Measurements from ENCODE around the gene EID2B. TPM values are rescaled to one million over a fixed set of nuclear protein-coding genes. Genes with fewer than 3 reads are reported as not detected.

EID2B gene
- total and polyA plus RNA-seq, 3 donors from 2014 or later: 6.6 to 12.2 (median 9.2) TPM

Other genes starting within 250 kb of the EID2B start
- gene IFNL1, start 236.4 kb downstream of the EID2B start, total RNA-seq: not detected
- not detected for gene IFNL1, start 236.4 kb downstream of the EID2B start, polyA plus RNA-seq (ENCODE audit: insufficient read depth, low read depth, low replicate concordance)
- 1 to 10 TPM; 3.5 to 4.0 TPM for gene LRFN1, start 212.0 kb downstream of the EID2B start, total RNA-seq
- 1.4 TPM for gene LRFN1, start 212.0 kb downstream of the EID2B start, polyA plus RNA-seq (ENCODE audit: insufficient read depth, low read depth, low replicate concordance)
- gene GMFG, start 196.8 kb downstream of the EID2B start, total RNA-seq: 1 to 10 TPM; 2.4 to 3.7 TPM
- gene GMFG, start 196.8 kb downstream of the EID2B start, polyA plus RNA-seq (ENCODE audit: insufficient read depth, low read depth, low replicate concordance): 19.5 TPM
- 100 to 1,000 TPM; 228 to 276 TPM for gene SAMD4B, start 190.4 kb downstream of the EID2B start, total RNA-seq
- gene SAMD4B, start 190.4 kb downstream of the EID2B start, polyA plus RNA-seq (ENCODE audit: insufficient read depth, low read depth, low replicate concordance): 159 TPM
- 10 to 100 TPM; 70.7 to 74.6 TPM for gene PAF1, start 141.7 kb downstream of the EID2B start, total RNA-seq
- 154 TPM for gene PAF1, start 141.7 kb downstream of the EID2B start, polyA plus RNA-seq (ENCODE audit: insufficient read depth, low read depth, low replicate concordance)
- gene MED29, start 141.5 kb downstream of the EID2B start, total RNA-seq: 10 to 100 TPM; 46.1 to 53.5 TPM
- gene MED29, start 141.5 kb downstream of the EID2B start, polyA plus RNA-seq (ENCODE audit: insufficient read depth, low read depth, low replicate concordance): 38.9 TPM
- 10 to 100 TPM; 46.4 to 90.9 TPM for gene ZFP36, start 126.0 kb downstream of the EID2B start, total RNA-seq
- gene ZFP36, start 126.0 kb downstream of the EID2B start, polyA plus RNA-seq (ENCODE audit: insufficient read depth, low read depth, low replicate concordance): 77.7 TPM
- 10 to 100 TPM; 22.6 to 32.8 TPM for gene PLEKHG2, start 120.2 kb downstream of the EID2B start, total RNA-seq
- gene PLEKHG2, start 120.2 kb downstream of the EID2B start, polyA plus RNA-seq (ENCODE audit: insufficient read depth, low read depth, low replicate concordance): 29.2 TPM
- 1,000 to 10,000 TPM in 1 of 2 donors, 100 to 1,000 TPM in 1; 628 to 1,122 TPM for gene RPS16, start 96.9 kb downstream of the EID2B start, total RNA-seq
- gene RPS16, start 96.9 kb downstream of the EID2B start, polyA plus RNA-seq (ENCODE audit: insufficient read depth, low read depth, low replicate concordance): 1,146 TPM
- 100 to 1,000 TPM; 363 to 366 TPM for gene SUPT5H, start 87.3 kb downstream of the EID2B start, total RNA-seq
- gene SUPT5H, start 87.3 kb downstream of the EID2B start, polyA plus RNA-seq (ENCODE audit: insufficient read depth, low read depth, low replicate concordance): 359 TPM
- 10 to 100 TPM; 80.6 to 96.1 TPM for gene TIMM50, start 52.0 kb downstream of the EID2B start, total RNA-seq
- 130 TPM for gene TIMM50, start 52.0 kb downstream of the EID2B start, polyA plus RNA-seq (ENCODE audit: insufficient read depth, low read depth, low replicate concordance)
- gene DLL3, start 33.9 kb downstream of the EID2B start, total RNA-seq: 1 to 10 TPM; 4.5 to 6.5 TPM
- gene DLL3, start 33.9 kb downstream of the EID2B start, polyA plus RNA-seq (ENCODE audit: insufficient read depth, low read depth, low replicate concordance): 1.6 TPM
- 10 to 100 TPM in 1 of 2 donors, 1 to 10 TPM in 1; 2.5 to 10.8 TPM for gene SELENOV, start 17.7 kb downstream of the EID2B start, total RNA-seq
- gene SELENOV, start 17.7 kb downstream of the EID2B start, polyA plus RNA-seq (ENCODE audit: insufficient read depth, low read depth, low replicate concordance): 19.7 TPM
- 10 to 100 TPM; 23.9 to 26.7 TPM for gene EID2, start 7.3 kb upstream of the EID2B start, total RNA-seq
- gene EID2, start 7.3 kb upstream of the EID2B start, polyA plus RNA-seq (ENCODE audit: insufficient read depth, low read depth, low replicate concordance): 15.0 TPM
- gene LGALS13, start 69.7 kb upstream of the EID2B start, total RNA-seq: not detected
- gene LGALS13, start 69.7 kb upstream of the EID2B start, polyA plus RNA-seq (ENCODE audit: insufficient read depth, low read depth, low replicate concordance): not detected
- not detected for gene LGALS16, start 123.1 kb upstream of the EID2B start, total RNA-seq
- gene LGALS16, start 123.1 kb upstream of the EID2B start, polyA plus RNA-seq (ENCODE audit: insufficient read depth, low read depth, low replicate concordance): not detected
- gene LGALS14, start 171.6 kb upstream of the EID2B start, total RNA-seq: not detected
- not detected for gene LGALS14, start 171.6 kb upstream of the EID2B start, polyA plus RNA-seq (ENCODE audit: insufficient read depth, low read depth, low replicate concordance)
- not detected for gene CLC, start 205.2 kb upstream of the EID2B start, total RNA-seq
- 0.61 TPM for gene CLC, start 205.2 kb upstream of the EID2B start, polyA plus RNA-seq (ENCODE audit: insufficient read depth, low read depth, low replicate concordance)
- gene LEUTX, start 246.0 kb upstream of the EID2B start, total RNA-seq: not detected
- not detected for gene LEUTX, start 246.0 kb upstream of the EID2B start, polyA plus RNA-seq (ENCODE audit: insufficient read depth, low read depth, low replicate concordance)

All from testis (tissue), 3 donors.